UCSD-AML1 (cell line): ENCODE results near the gene TMIGD2.
"Not testable (repeated sequence)": the region's sequence is repeated elsewhere in the genome, so short reads cannot be mapped to it uniquely, and the experiment has no call there.

Source experiments
- DNase-seq: peaks from one replicate; lab custom pipeline; 2025; ENCODE audit not compliant: unreplicated experiment; lab: John Stamatoyannopoulos, UW

The TMIGD2 gene

DNA sequence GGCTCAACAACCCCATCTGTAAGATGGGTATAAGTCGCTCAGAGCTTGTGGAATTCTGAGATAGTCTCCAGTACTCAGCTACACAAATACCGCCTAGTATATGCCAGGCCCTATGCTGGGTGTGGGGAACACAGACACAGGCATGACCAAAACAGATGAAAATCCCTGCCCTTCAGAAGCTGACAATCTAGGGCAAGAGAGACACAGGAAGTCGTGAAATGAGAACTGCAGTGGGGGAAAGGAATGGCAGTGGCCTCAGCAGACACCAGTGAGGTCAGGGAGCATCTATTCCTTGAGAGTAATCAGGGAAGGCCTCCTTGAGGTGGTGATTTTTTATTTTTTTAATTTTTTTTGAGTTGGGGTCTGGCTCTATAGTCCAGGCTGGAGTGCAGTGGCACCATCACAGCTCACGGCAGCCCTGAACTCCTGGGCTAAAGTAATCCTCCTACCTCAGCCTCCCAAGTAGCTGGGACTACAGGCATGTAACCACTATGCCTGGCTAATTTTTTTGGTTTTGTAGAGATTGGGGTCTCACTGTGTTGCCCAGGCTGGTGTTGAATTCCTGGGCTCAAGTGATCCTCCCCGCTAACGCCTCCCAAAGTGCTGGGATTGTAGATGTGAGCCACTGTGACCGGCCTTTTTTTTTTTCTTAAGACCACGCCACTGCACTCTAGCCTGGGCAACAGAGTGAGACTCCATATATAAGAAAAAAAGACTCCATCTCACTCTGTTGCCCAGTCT is 3.2 kb downstream of the TMIGD2 start:
- no peak for DNase-seq

DNA sequence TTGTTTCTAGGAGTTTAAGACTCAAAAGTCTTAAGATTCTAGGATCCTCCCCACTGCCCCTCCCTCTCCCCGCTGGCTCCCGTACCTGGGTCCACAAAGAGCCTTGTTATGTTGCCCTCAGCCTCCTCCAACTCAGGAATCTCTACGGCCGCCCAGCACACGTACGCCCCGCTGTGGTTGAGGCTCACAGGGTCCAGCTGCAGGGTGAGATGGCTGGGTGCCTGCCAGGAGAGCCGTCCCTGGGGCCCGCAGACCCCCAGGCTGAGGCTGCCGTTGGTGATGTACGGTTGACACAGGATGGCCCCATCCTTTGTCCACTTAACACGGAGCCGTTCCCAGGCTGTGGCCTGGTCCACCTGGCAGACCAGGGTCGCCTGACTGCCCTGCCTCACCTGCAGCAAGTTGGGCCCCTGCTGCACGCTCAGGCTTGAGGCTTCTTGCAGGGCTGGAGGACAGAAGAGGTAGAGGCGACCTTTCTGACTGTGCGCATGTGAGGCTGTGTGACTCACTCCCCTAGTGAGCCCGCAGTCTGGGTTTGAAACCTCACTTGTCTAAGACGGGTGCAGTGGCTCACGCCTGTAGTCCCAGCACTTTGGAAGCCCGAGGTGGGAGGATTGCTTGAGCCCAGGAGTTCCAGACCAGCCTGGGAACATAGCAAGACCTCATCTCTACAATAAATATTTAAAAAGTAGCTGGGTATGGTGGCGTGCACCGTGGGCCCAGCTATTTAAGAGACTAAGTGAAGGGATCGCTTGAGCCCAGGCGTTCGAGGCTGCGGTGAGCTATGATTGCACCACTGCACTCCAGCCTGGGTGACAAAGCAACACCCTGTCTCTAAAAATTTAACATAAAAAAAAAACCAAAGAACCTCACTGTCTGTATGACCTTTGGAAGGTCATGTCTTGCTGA is 4.0 kb downstream of the TMIGD2 start:
- no peak for DNase-seq

DNA sequence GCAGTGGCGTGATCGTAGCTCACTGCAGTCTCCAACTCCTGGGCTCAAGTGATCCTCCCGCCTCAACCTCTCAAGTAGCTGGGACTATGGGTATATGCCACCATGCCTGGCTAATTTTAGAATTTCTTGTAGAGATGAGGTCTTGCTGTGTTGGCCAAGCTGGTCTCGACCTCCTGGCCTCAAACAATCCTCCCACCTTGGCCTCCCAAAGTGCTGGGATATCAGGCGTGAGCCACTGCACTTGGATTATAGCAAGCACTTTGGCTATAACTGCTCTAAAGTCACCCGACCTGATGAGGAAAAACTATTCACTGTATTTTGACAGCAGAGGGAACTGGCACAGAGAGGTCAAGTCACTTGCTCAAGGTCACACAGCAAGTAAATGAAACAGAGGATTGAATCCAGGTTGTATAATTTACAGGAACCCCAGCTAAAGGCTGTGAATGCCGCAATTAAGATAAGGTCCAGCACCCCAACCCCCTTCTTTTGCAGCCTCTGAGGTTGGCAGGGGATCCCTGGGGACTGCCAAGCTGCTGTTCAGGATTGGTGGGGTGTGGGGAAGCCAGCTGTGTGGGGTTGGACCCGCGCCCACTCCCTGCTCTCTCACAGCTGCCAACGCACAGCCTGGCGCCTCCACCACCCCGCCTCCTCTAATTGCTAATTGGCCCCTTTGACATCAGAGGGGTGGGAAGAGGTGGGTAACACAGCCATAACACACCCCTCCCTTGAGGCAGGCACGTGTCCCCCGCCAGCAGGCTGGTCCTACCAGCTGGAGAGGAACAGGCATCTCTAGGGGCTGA is 6.0 kb downstream of the TMIGD2 start:
- DNase-seq = no peak

- DNase-seq = no peak
Observed at GRCh38 chr19:4294389-4294788, 7.8 kb downstream of the TMIGD2 start.

DNA sequence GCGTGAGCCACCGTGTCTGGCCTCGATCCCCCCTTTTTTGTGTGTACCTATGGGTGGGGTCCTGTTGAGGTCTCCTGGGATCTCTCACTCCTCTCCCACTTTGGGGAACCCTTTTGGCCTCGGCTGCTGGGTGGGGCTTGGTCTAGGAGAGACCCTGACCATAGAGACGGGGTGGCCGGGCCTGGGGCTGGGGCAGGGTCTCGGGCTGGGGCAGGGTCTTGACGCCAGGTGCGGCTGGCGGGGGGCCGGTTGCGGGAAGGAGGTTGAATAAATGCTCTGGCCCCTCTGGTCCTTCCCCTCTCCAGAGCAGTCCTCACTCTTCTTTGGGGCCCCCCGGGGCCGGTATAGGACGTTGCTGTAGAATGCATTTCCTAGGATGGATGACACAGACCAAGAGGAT is 9.7 kb downstream of the TMIGD2 start:
- DNase-seq = no peak

DNA sequence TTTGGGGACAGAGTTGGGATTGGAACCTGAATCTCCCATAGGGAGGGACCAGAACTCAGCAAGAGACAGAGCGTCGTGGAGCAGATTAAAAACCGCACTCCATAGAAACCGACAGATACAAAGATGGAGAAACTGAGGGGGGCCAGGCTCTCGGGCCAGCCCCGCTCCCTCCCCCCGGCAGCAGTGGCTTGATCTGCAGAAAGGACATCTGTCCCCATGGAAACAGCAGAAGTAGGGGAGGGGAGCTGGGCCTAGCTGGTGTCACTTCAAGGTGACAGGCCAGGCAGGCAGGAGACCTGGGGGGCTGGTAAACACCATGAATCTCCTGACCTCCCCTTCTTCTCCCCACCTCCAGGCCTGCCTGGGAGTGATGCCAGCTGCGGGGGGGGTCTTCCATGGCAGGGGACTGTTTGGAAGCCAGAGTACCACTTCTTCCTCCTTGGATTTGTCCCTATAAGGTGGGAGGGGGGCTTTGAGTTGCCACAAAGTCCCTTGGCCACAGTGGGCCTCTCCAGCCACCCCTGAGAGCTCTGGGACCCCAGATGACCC is 10.9 kb downstream of the TMIGD2 start:
- DNase-seq = no peak

DNA sequence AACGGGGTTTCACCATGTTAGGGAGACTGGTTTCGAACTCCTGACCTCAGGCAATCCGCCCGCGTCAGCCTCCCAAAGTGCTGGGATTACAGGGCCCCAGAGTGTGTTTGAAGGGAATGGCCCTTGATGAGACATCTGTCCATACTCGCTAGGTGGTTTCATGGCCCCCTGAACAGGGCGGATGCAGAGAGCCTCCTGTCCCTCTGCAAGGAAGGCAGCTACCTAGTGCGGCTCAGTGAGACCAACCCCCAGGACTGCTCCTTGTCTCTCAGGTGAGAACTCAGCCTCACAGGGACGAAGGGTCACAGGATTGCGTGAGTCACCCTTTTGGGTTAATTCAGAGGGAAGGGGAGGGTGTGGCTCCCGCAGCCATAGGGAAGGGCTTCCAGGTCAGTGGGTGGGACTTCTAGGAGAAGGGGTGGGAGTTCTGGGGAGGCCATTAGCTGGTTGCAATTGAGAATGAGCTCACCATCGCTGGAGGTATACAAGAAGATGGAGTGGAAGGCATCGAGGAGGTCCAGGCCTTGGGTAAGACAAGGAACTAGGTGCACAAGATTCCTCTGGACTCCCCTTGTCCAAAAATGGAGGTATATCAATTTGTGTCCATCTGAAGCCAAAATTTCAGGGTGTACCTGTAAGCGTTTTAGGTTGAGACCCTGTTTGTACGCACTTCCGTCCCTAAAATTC is 14.0 kb downstream of the TMIGD2 start:
- DNase-seq = no peak

GRCh38 chr19:4286141-4286540 is 16.0 kb downstream of the TMIGD2 start:
- not testable (repeated sequence) for DNase-seq

DNA sequence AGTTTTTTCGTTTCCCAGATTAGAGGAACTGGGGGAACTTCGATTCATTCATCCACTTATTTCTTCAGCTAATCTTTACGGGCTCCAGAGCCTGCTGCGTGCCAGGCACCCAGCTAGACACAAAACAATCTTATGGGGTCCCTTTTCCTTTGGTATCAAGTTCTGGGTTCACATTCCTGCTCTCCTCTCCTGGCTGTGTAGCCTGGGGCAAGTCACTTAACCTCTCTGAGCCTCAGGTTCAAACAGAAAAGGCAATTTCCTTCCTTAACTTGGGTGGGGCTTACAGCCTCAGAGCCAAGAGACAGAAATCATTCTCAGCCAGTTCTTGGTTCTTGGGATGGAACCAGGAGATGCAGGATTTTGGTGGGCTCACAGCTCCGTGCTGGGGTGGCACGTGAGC is 17.2 kb downstream of the TMIGD2 start:
- DNase-seq = no peak

GRCh38 chr19:4284176-4284958 is 17.8 kb downstream of the TMIGD2 start:
- no peak for DNase-seq

GRCh38 chr19:4279530-4280422 is 22.4 kb downstream of the TMIGD2 start:
- DNase-seq = no peak

DNA sequence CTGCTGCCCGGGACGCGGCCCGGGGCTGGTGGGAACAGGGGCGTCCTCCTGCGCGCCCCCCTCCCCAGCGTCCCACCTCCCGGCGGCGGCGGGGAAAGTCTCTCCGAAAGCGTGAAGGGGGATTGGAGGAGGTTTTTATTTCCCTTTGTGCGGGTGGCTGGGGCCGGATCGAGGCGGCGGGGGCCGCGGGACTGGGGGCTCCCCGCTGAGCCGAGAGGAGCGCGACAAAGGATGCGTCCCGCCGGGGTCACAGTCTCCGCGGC is 23.0 kb downstream of the TMIGD2 start:
- no peak for DNase-seq

DNA sequence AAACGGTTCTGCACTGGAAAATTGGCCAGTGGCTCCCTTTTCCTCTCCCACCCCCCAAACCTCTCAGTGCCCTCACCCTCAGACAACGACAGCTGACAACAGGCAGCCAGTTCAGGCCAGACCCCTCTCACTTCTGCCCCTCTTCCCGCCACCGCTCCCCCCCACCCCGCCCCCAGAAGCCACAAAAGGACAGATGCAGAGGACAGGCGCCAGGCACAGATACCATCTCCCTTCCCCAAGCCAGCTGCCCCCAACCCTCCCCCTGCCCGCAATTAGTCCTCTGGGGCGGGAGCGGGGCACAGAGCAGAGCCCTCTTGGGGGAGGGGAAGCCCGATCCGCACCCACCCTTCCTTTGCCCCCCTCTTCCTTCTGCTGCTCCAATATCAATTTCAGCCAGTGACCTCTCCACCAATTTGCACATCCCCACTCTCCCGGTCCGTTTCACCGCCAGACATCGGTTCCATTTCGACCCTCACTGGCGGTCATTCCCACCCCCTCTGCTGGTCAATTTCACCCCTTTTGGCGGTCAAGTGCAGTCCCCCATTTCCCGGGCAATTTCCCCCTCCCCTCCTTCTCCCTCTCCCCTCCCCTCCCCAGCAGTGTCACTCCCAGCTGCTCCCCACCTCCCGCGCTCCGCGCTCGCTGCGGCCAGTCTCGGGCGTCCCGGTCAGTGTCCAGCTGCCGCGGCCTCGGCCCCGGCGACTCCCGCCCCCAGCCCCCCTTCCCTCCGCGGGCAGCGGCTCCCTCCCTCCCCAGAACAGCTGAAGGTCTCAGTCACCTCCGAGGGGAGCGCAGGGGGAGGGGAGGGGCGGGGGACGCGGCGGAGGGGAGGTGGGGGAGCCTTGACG is 23.5 kb downstream of the TMIGD2 start, which contains the start of gene SHD:
Gene SHD (plus strand): TSS at position 848 of the 848 bp plus-strand sequence. CDS start 798 bp downstream, outside the sequence.
- DNase-seq = no peak

- no peak for DNase-seq
Observed at GRCh38 chr19:4278010-4278409, 24.2 kb downstream of the TMIGD2 start.

GRCh38 chr19:4277191-4277696 is 24.9 kb downstream of the TMIGD2 start:
- DNase-seq = no peak

DNA sequence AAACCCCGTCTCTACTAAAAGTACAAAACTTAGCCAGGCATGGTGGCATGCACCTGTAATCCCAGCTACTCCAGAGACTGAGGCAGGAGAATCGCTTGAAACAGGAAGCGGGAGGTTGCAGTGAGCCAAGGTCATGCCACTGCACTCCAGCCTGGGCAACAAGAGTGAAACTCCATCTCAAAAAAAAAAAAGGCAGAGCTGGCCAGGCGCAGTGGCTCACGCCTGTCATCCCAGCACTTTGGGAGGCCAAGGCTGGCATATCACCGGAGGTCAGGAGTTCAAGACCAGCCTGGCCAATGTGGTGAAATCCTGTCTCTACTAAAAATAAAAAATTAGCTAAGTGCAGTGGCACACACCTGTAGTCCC is 27.9 kb downstream of the TMIGD2 start:
- not testable (repeated sequence) for DNase-seq

DNA sequence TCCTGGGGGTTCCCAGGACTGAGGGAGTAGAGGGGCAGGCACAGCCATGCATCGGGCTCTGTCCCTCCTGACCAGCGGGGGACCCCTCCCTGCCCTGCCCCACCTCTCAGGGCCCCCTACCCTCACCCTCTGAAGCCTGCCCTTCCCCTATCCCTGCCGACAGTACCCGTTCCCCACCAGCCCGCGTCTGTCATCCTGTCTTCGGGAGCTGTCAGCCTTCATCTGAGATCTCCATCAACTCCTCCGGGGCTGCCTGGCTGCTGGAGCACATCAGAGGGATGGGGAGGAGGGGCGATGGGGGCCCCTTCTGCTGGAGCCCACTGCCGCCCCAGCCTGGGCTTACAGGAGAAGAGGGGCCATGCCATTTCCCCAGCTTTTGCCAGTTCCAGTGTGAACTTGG is 29.3 kb downstream of the TMIGD2 start:
- DNase-seq = no peak
